H9 (cell line): ENCODE data around the gene KLRC3. TPM values are rescaled to one million over a fixed set of nuclear protein-coding genes. Genes with fewer than 3 reads are reported as not detected.

Experiments used
- DNase-seq: peaks from one replicate; pipeline ENCODE4 v3.0.0-alpha.2; 2017
- H2AFZ ChIP-seq: one replicate; pipeline ENCODE4 v1.6.1; 2013; ENCODE audit warnings: mild to moderate bottlenecking, low read length, control low read depth, moderate library complexity
- H2AK5ac ChIP-seq: 2 replicates; pipeline ENCODE4 v1.6.1; 2013; ENCODE audit warnings: low read length, control low read depth, mixed read lengths; ENCODE audit not compliant: insufficient read length
- H2BK120ac ChIP-seq: one replicate; pipeline ENCODE4 v1.6.1; 2013; ENCODE audit warnings: low read depth, mild to moderate bottlenecking, low read length, control low read depth, inconsistent platforms; ENCODE audit not compliant: poor library complexity, severe bottlenecking
- H2BK12ac ChIP-seq: 2 replicates; pipeline ENCODE4 v1.6.1; 2013; ENCODE audit warnings: low read length, control low read depth, mixed read lengths, low read depth; ENCODE audit not compliant: insufficient read length
- H2BK15ac ChIP-seq: 2 replicates; pipeline ENCODE4 v1.6.1; 2013; ENCODE audit warnings: low read depth, low read length, control low read depth
- H2BK20ac ChIP-seq: one replicate; pipeline ENCODE4 v1.6.1; 2013; ENCODE audit warnings: low read depth, mild to moderate bottlenecking, low read length, control low read depth, inconsistent platforms; ENCODE audit not compliant: poor library complexity, severe bottlenecking
- H2BK5ac ChIP-seq: 2 replicates; pipeline ENCODE4 v1.6.1; 2013; ENCODE audit warnings: low read length, control low read depth, mixed read lengths; ENCODE audit not compliant: insufficient read length
- H3K14ac ChIP-seq: 2 replicates; pipeline ENCODE4 v1.6.1; 2013; ENCODE audit warnings: low read length, control low read depth; ENCODE audit not compliant: insufficient read depth
- H3K18ac ChIP-seq: 2 replicates; pipeline ENCODE4 v1.6.1; 2013; ENCODE audit warnings: low read depth, mild to moderate bottlenecking, mixed read lengths, low read length, control low read depth; ENCODE audit not compliant: insufficient read length
- H3K23ac ChIP-seq: 2 replicates; pipeline ENCODE4 v1.6.1; 2013; ENCODE audit warnings: low read length, control low read depth, mixed read lengths, low read depth; ENCODE audit not compliant: insufficient read length
- H3K23me2 ChIP-seq: 2 replicates; pipeline ENCODE4 v1.6.1; 2013; ENCODE audit warnings: low read depth, mild to moderate bottlenecking, mixed read lengths, low read length, control low read depth; ENCODE audit not compliant: insufficient read length, poor library complexity, severe bottlenecking
- H3K27ac ChIP-seq: 2 replicates; pipeline ENCODE4 v1.5.1; 2013; ENCODE audit warnings: low read length, control low read depth, mixed read lengths, low read depth; ENCODE audit not compliant: insufficient read length
- H3K27me3 ChIP-seq: 2 replicates; pipeline ENCODE4 v1.6.1; 2013; ENCODE audit warnings: low read length, control low read depth, inconsistent platforms; ENCODE audit not compliant: insufficient read depth
- H3K4ac ChIP-seq: 2 replicates; pipeline ENCODE4 v1.6.1; 2013; ENCODE audit warnings: low read depth, mild to moderate bottlenecking, control low read depth, inconsistent platforms, low read length, moderate library complexity
- H3K4me1 ChIP-seq: 2 replicates; pipeline ENCODE4 v1.6.1; 2013; ENCODE audit warnings: low read length, control low read depth, inconsistent platforms; ENCODE audit not compliant: insufficient read depth
- H3K4me2 ChIP-seq: 2 replicates; pipeline ENCODE4 v1.6.1; 2013; ENCODE audit warnings: low read length, control low read depth, mixed read lengths; ENCODE audit not compliant: insufficient read length, insufficient read depth
- H3K56ac ChIP-seq: 2 replicates; pipeline ENCODE4 v1.6.1; 2013; ENCODE audit warnings: low read depth, mild to moderate bottlenecking, mixed read lengths, low read length, control low read depth; ENCODE audit not compliant: insufficient read length
- H3K79me1 ChIP-seq: 2 replicates; pipeline ENCODE4 v1.6.1; 2013; ENCODE audit warnings: low read depth, mild to moderate bottlenecking, moderate library complexity, low read length, control low read depth, inconsistent platforms; ENCODE audit not compliant: insufficient read depth, poor library complexity, severe bottlenecking
- H3K79me2 ChIP-seq: 2 replicates; pipeline ENCODE4 v1.6.1; 2013; ENCODE audit warnings: low read length, control low read depth, inconsistent platforms; ENCODE audit not compliant: insufficient read depth
- H3K9ac ChIP-seq: 2 replicates; pipeline ENCODE4 v1.6.1; 2013; ENCODE audit warnings: low read length, control low read depth, mixed read lengths; ENCODE audit not compliant: insufficient read length; ENCODE audit errors: extremely low read depth
- H3K9me3 ChIP-seq: one replicate; pipeline ENCODE4 v1.6.1; 2013; ENCODE audit warnings: low read depth, low read length, inconsistent platforms; ENCODE audit not compliant: control insufficient read depth
- H3T11ph ChIP-seq: one replicate; pipeline ENCODE4 v1.6.1; 2013; ENCODE audit warnings: mild to moderate bottlenecking, low read length, control low read depth, inconsistent platforms
- H4K20me1 ChIP-seq: one replicate; pipeline ENCODE4 v1.6.1; 2013; ENCODE audit not compliant: control insufficient read depth, insufficient read length, insufficient read depth
- H4K5ac ChIP-seq: 2 replicates; pipeline ENCODE4 v1.6.1; 2013; ENCODE audit warnings: low read depth, mild to moderate bottlenecking, mixed read lengths, low read length, control low read depth; ENCODE audit not compliant: insufficient read length
- H4K8ac ChIP-seq: replicated peaks from 2 replicates; pipeline ENCODE4 v1.6.1; 2013; ENCODE audit warnings: low read length, control low read depth, mixed read lengths, low read depth; ENCODE audit not compliant: insufficient read length
- H4K91ac ChIP-seq: 2 replicates; pipeline ENCODE4 v1.6.1; 2013; ENCODE audit warnings: low read depth, mild to moderate bottlenecking, moderate library complexity, mixed read lengths, low read length, control low read depth; ENCODE audit not compliant: insufficient read length
- H3K27ac Mint-ChIP-seq, 3 experiments: 2 replicates in 2 of 3; 3 replicates in 1 of 3; pipeline ENCODE4 v1.8.0; 2020 to 2021; ENCODE audit warnings: mixed read lengths in 3 of 3, mild to moderate bottlenecking in 1 of 3, moderate library complexity in 1 of 3
- H3K27me3 Mint-ChIP-seq: 2 replicates; pipeline ENCODE4 v1.8.0; 2021; ENCODE audit warnings: low read depth, mild to moderate bottlenecking, moderate library complexity, mixed read lengths
- H3K36me3 Mint-ChIP-seq, 3 experiments: 2 replicates in 2 of 3; 3 replicates in 1 of 3; pipeline ENCODE4 v1.8.0; 2020 to 2021; ENCODE audit warnings: low read depth in 3 of 3, mixed read lengths in 3 of 3; ENCODE audit not compliant: insufficient read depth in 1 of 3
- H3K4me1 Mint-ChIP-seq, 2 experiments: 2 replicates each; pipeline ENCODE4 v1.8.0; 2020; ENCODE audit warnings: mixed read lengths in 2 of 2
- H3K4me3 Mint-ChIP-seq, 2 experiments: 2 replicates in 1 of 2; 3 replicates in 1 of 2; pipeline ENCODE4 v1.8.0; 2020 to 2021; ENCODE audit warnings: mild to moderate bottlenecking in 2 of 2, mixed read lengths in 2 of 2, moderate library complexity in 1 of 2
- H3K9me3 Mint-ChIP-seq, 2 experiments: 2 replicates in 1 of 2; 3 replicates in 1 of 2; pipeline ENCODE4 v1.8.0; 2020; ENCODE audit warnings: mild to moderate bottlenecking in 2 of 2, mixed read lengths in 2 of 2, moderate library complexity in 1 of 2
- CTCF ChIP-seq: fragments of 200-600 bp; sonication (generic); conservative IDR thresholded peaks from 3 replicates; pipeline ENCODE4 v1.8.0; 2021; ENCODE audit warnings: antibody characterized with exemption, mild to moderate bottlenecking
- WGBS: extraction: QIAGEN DNeasy Blood & Tissue Kit; methylation state at CpG from one replicate; pipeline ENCODE4 v1.1.7; 2013; ENCODE audit warnings: missing lambda C conversion rate, low lambda C conversion rate, mixed read lengths; ENCODE audit not compliant: insufficient read length; ENCODE audit errors: extremely low coverage; 5-methylcytosine and 5-hydroxymethylcytosine counted together
- total RNA-seq: library from RNA; stranded (reverse); gene quantifications from 2 replicates; pipeline ENCODE4 v1.2.1, GENCODE V29; 2021

KLRC3 gene
- total RNA-seq, 1 experiment from 2014 or later, result not detected

- no peaks in the 10 kb centered on the region for H3K79me1 ChIP-seq
- no peaks in the 10 kb centered on the region for H4K20me1 ChIP-seq
- Mint-ChIP-seq H3K9me3 (peaks cover 4 to 10% of the 10 kb centered on the region in 2 experiments; a peak in 3 of 5 replicates), H3K27me3 (no peaks in the 10 kb centered on the region; the same call in 1 of the 2 replicates), H3K27ac (no peak overlapping the region), H3K4me1 (peaks cover 20 to 37% of the 10 kb centered on the region in 2 experiments), H3K4me3 (no peak overlapping the region), H3K36me3 (peaks cover 3 to 14% (median 8%) of the 10 kb centered on the region in 3 experiments; a peak in 5 of 7 replicates)
- no peaks in the 10 kb centered on the region for H3K27me3 ChIP-seq
- peak overlapping the region; percentile 9 for H3K56ac ChIP-seq
- no peak overlapping the region for H3K23ac ChIP-seq
- H4K91ac ChIP-seq, result peak overlapping the region; percentile 9
- H3K9me3 ChIP-seq, result no peaks in the 10 kb centered on the region
- H2BK5ac ChIP-seq, result no peak overlapping the region
- no peak for TF ChIP-seq CTCF
- H3K23me2 ChIP-seq, result peaks cover 12% of the 10 kb centered on the region
- peak overlapping the region; percentile 72 for H2BK12ac ChIP-seq
- WGBS, result no CpG with 5 or more reads among the region's 19 CpGs
- H3K14ac ChIP-seq, result peak overlapping the region; percentile 84
- H4K5ac ChIP-seq, result peak overlapping the region; percentile 79
- H3K27ac ChIP-seq, result peak overlapping the region; percentile 15
- H3K4me1 ChIP-seq, result peaks cover 15% of the 10 kb centered on the region; the same call in 1 of the 2 replicates
- DNase-seq, result no peak
- H3T11ph ChIP-seq, result no peak overlapping the region
- 0 out of 2 replicates have a peak overlapping the region, but pooled peaks have one; percentile 25 for H2BK15ac ChIP-seq
- H2BK20ac ChIP-seq, result no peak overlapping the region
- no peak overlapping the region for H2AK5ac ChIP-seq
- no peaks in the 10 kb centered on the region for H3K79me2 ChIP-seq
- peak overlapping the region; percentile 82 for H3K18ac ChIP-seq
- H2AFZ ChIP-seq, result peak overlapping the region; percentile 14
- H2BK120ac ChIP-seq, result no peak overlapping the region
- H3K9ac ChIP-seq, result peak overlapping the region; percentile 20
- no peak overlapping the region for H3K4ac ChIP-seq
- H3K4me2 ChIP-seq, result peak overlapping the region; percentile 99
- no peak overlapping the region for H4K8ac ChIP-seq
Observed at GRCh38 chr12:10363914-10364814, 56.2 kb downstream of the KLRC3 start.
